Thoracic aorta (tissue), 2 donors: ENCODE results near the gene RAB20. TPM values are rescaled to one million over a fixed set of nuclear protein-coding genes. Genes with fewer than 3 reads are reported as not detected.
A peak's percentile ranks its signal among the peaks of the same experiment; 100 is the strongest.

ENCODE experiments used
- ATAC-seq: fragments of 150-250 bp; one replicate; pipeline ENCODE4 v1.8.0; 2017; ENCODE audit warnings: low read depth; ENCODE audit not compliant: insufficient number of reproducible peaks, low FRiP score
- DNase-seq: peaks from one replicate; pipeline ENCODE4 v3.0.0-alpha.2; 2020; ENCODE audit warnings: low spot score
- H3K27ac ChIP-seq, 2 donors: fragments of 200-600 bp; sonication (generic); 1 replicate in 1 of 2; 2 replicates in 1 of 2; pipeline ENCODE4 v1.5.1; 2016; ENCODE audit warnings: mild to moderate bottlenecking in 2 of 2, moderate library complexity in 2 of 2
- H3K27me3 ChIP-seq: fragments of 200-600 bp; sonication (generic); replicated peaks from 2 replicates; pipeline ENCODE4 v1.6.0; 2016; ENCODE audit warnings: mild to moderate bottlenecking; ENCODE audit not compliant: insufficient read depth
- H3K36me3 ChIP-seq: fragments of 200-600 bp; sonication (generic); one replicate; pipeline ENCODE4 v1.5.1; 2016
- H3K4me1 ChIP-seq, 2 donors: fragments of 200-600 bp; sonication (generic); 1 replicate in 1 of 2; 2 replicates in 1 of 2; pipeline versions ENCODE4 v1.5.1 to v1.6.0; 2016; ENCODE audit warnings: low read depth in 2 of 2, mild to moderate bottlenecking in 1 of 2; ENCODE audit not compliant: control insufficient read depth in 1 of 2
- H3K4me3 ChIP-seq: fragments of 200-600 bp; sonication (generic); 2 replicates; pipeline ENCODE4 v1.5.1; 2016; ENCODE audit warnings: mild to moderate bottlenecking
- H3K9me3 ChIP-seq: fragments of 200-600 bp; sonication (generic); 2 replicates; pipeline ENCODE4 v1.5.1; 2016
- CTCF ChIP-seq: fragments of 200-600 bp; sonication (generic); IDR thresholded peaks from one replicate; pipeline ENCODE4 v1.5.1; 2019; ENCODE audit warnings: antibody characterized with exemption
- total RNA-seq, 2 donors: library from RNA; depleted of rRNA; stranded (reverse); fragments of >200 nt; gene quantifications; one replicate each; pipeline versions ENCODE4 v1.1.0 to v1.2.3, GENCODE V29; 2016

The RAB20 gene
- total RNA-seq, 2 donors from 2014 or later: 22.6 to 34.5 TPM

GRCh38 chr13:110554227-110554836 is 7.2 kb downstream of the RAB20 start:
- no peak overlapping the region for H3K4me3 ChIP-seq
- H3K27me3 ChIP-seq: no peaks in the 10 kb centered on the region
- DNase-seq: no peak
- no peak overlapping the region for H3K27ac ChIP-seq
- H3K9me3 ChIP-seq: no peaks in the 10 kb centered on the region
- H3K36me3 ChIP-seq: no peaks in the 10 kb centered on the region
- H3K4me1 ChIP-seq: peaks cover 4 to 46% of the 10 kb centered on the region in 2 donors
- no peak for TF ChIP-seq CTCF
- no peak for ATAC-seq

- TF ChIP-seq CTCF: no peak
- Histone ChIP-seq H3K4me1 (peaks cover 4 to 37% of the 10 kb centered on the region in 2 donors), H3K27ac (no peak overlapping the region), H3K9me3 (no peaks in the 10 kb centered on the region), H3K27me3 (no peaks in the 10 kb centered on the region), H3K4me3 (no peak overlapping the region), H3K36me3 (no peaks in the 10 kb centered on the region)
- ATAC-seq (no peak), DNase-seq (no peak)
Observed at GRCh38 chr13:110553417-110553816, 8.1 kb downstream of the RAB20 start.

- Histone ChIP-seq H3K27me3 (no peaks in the 10 kb centered on the region), H3K27ac (no peak overlapping the region), H3K4me3 (no peak overlapping the region), H3K4me1 (peaks cover 4 to 31% of the 10 kb centered on the region in 2 donors), H3K9me3 (no peaks in the 10 kb centered on the region), H3K36me3 (no peaks in the 10 kb centered on the region)
- ATAC-seq (no peak), DNase-seq (no peak)
- no peak for TF ChIP-seq CTCF
Observed at GRCh38 chr13:110552767-110553166, 8.8 kb downstream of the RAB20 start.

GRCh38 chr13:110551284-110551683 is 10.2 kb downstream of the RAB20 start:
- ATAC-seq (no peak), DNase-seq (no peak)
- no peaks in the 10 kb centered on the region for H3K36me3 ChIP-seq
- H3K9me3 ChIP-seq: no peaks in the 10 kb centered on the region
- TF ChIP-seq CTCF: no peak
- H3K27me3 ChIP-seq: no peaks in the 10 kb centered on the region
- peak overlapping the region; percentile 57 for H3K4me3 ChIP-seq
- peak overlapping the region in 1 of 2 donors; percentile 55 for H3K27ac ChIP-seq
- H3K4me1 ChIP-seq: peaks cover 6 to 25% of the 10 kb centered on the region in 2 donors

GRCh38 chr13:110549795-110550160 is 11.7 kb downstream of the RAB20 start:
- TF ChIP-seq CTCF: no peak
- ATAC-seq (no peak), DNase-seq (no peak)
- no peaks in the 10 kb centered on the region for H3K27me3 ChIP-seq
- no peaks in the 10 kb centered on the region for H3K36me3 ChIP-seq
- no peak overlapping the region for H3K4me3 ChIP-seq
- peaks cover 6 to 25% of the 10 kb centered on the region in 2 donors for H3K4me1 ChIP-seq
- no peaks in the 10 kb centered on the region for H3K9me3 ChIP-seq
- no peak overlapping the region for H3K27ac ChIP-seq
